NT2/D1 (cell line): ENCODE data around the gene HPF1.
"Not testable (repeated sequence)": the region's sequence is repeated elsewhere in the genome, so short reads cannot be mapped to it uniquely, and the experiment has no call there.

ENCODE experiments used
- DNase-seq: peaks from one replicate; pipeline ENCODE4 v3.0.0-alpha.2; 2011; ENCODE audit warnings: low read depth, low spot score
- H3K27me3 ChIP-seq: 2 replicates; pipeline ENCODE4 v1.6.0; 2011; ENCODE audit warnings: mild to moderate bottlenecking; ENCODE audit not compliant: insufficient read length, insufficient read depth
- H3K36me3 ChIP-seq: 2 replicates; pipeline ENCODE4 v1.6.1; 2011; ENCODE audit warnings: mild to moderate bottlenecking, low read length, mixed read lengths; ENCODE audit not compliant: insufficient read depth, insufficient read length
- H3K4me1 ChIP-seq: 2 replicates; pipeline ENCODE4 v1.5.1; 2011; ENCODE audit not compliant: insufficient read depth, insufficient read length
- H3K4me3 ChIP-seq: 2 replicates; pipeline ENCODE4 v1.5.1; 2011; ENCODE audit warnings: low read depth; ENCODE audit not compliant: insufficient read length
- H3K9ac ChIP-seq: 2 replicates; pipeline ENCODE4 v1.6.0; 2011; ENCODE audit warnings: low read depth; ENCODE audit not compliant: insufficient read length
- H3K9me3 ChIP-seq: 2 replicates; pipeline ENCODE4 v1.5.1; 2011; ENCODE audit warnings: mild to moderate bottlenecking, low read length; ENCODE audit not compliant: insufficient read depth
- SUZ12 ChIP-seq: IDR thresholded peaks from 2 replicates; pipeline ENCODE4 v1.6.1; 2011; ENCODE audit not compliant: insufficient read length, insufficient read depth; ENCODE audit errors: extremely low read depth
- YY1 ChIP-seq: IDR thresholded peaks from 2 replicates; pipeline ENCODE4 v1.6.1; 2011; ENCODE audit not compliant: insufficient read length, insufficient read depth
- ZNF274 ChIP-seq: IDR thresholded peaks from 2 replicates; pipeline ENCODE4 v1.6.1; 2011; ENCODE audit warnings: mild to moderate bottlenecking, low read depth, low read length

HPF1 gene

GRCh38 chr4:169757575-169758184 is at the start of gene HPF1:
Gene HPF1, minus strand, starts transcription at chr4:169757944. Its CDS starts 67 bp downstream, at chr4:169757877.
- H3K36me3 ChIP-seq, result peaks cover 6% of the 10 kb centered on the region
- no peaks in the 10 kb centered on the region for H3K9me3 ChIP-seq
- no peaks in the 10 kb centered on the region for H3K27me3 ChIP-seq
- peak; percentile 86 for DNase-seq
- H3K9ac ChIP-seq, result peak within 1 kb of the TSS; percentile 85
- TF ChIP-seq SUZ12, result no peak
- TF ChIP-seq ZNF274, result no peak
- no peak for TF ChIP-seq YY1
- peak within 1 kb of the TSS; percentile 76 for H3K4me3 ChIP-seq
- H3K4me1 ChIP-seq, result no peaks in the 10 kb centered on the region

- not testable (repeated sequence) for H3K36me3 ChIP-seq, DNase-seq, H3K4me3 ChIP-seq, H3K4me1 ChIP-seq, H3K27me3 ChIP-seq, H3K9ac ChIP-seq
- peaks cover 11% of the 10 kb centered on the region; the same call in 1 of the 2 replicates for H3K9me3 ChIP-seq
Measured at GRCh38 chr4:169806770-169807169, 49.0 kb upstream of the HPF1 start.

DNA sequence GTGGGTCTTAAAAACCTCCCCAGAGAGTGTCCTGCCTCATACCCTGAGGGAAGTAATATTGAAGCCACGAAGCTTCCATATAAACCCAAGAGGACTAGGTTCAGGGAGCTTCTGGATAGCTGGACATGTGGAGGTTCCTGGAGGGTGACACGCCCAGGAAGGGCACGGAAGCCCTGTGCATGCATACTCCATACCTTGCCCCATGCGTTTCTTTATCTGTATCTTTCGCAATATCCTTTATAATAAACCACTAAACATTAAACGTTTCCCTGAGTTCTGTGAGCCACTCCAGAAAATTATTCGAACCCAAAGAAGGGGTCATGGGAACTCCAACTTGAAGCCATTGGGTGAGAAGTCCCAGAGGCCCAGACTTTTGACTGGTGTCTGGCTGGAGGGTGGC is 45.7 kb upstream of the HPF1 start:
- Histone ChIP-seq H3K9ac (no peak overlapping the region), H3K27me3 (no peaks in the 10 kb centered on the region), H3K4me1 (no peaks in the 10 kb centered on the region), H3K9me3 (peaks cover 11% of the 10 kb centered on the region; the same call in 1 of the 2 replicates), H3K4me3 (no peak overlapping the region), H3K36me3 (no peaks in the 10 kb centered on the region)
- no peak for TF ChIP-seq YY1
- no peak for TF ChIP-seq ZNF274
- no peak for TF ChIP-seq SUZ12
- DNase-seq, result no peak

DNA sequence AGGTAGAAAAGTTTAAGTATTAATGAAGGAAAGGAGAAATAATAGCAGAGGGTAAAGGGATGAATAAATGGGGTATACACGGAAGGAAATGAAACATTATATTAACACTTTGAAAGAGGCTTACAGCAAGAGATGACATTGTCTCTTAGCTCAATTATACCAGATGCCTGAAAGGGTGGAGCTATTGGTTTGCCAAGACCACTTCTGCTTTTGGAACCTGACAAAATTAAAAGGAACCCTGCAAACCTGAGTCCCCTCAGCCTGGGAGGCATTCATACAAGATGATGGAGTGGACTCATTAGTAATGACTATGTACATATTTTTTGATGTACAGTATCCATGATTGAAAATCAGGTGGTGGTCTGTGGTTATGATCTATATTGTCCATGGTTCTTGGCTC is 45.1 kb upstream of the HPF1 start:
- Histone ChIP-seq H3K4me1 (no peaks in the 10 kb centered on the region), H3K36me3 (no peaks in the 10 kb centered on the region)
- no peak for DNase-seq

DNA sequence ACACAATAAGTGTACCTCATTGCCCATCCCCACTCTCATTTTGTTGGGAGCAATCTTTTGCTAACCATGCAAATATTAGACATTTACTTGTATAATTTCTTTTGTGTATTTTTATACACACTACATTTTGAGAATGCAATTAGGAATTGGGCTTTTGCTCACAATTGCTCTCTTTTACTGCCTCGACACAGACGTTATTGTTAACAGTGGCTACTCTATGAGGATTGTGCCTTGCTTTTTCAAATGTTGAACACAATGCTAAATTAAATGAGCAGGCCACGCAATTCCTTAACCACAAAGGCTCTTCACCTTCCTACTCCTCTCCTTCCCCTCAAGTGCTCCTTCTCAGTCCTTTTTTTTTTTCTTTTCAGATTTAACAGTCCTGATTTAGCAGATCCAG is 42.8 kb upstream of the HPF1 start:
- H3K9me3 ChIP-seq, result peaks cover 5% of the 10 kb centered on the region; the same call in 1 of the 2 replicates
- no peak for DNase-seq
- no peak overlapping the region for H3K4me3 ChIP-seq
- H3K27me3 ChIP-seq, result no peaks in the 10 kb centered on the region
- TF ChIP-seq YY1 (no peak), SUZ12 (no peak), ZNF274 (no peak)
- H3K9ac ChIP-seq, result no peak overlapping the region
- no peaks in the 10 kb centered on the region for H3K4me1 ChIP-seq
- no peaks in the 10 kb centered on the region for H3K36me3 ChIP-seq

More for the DNA sequence above, 45.1 kb upstream of the HPF1 start:
- Histone ChIP-seq H3K9me3 (peaks cover 11% of the 10 kb centered on the region; the same call in 1 of the 2 replicates), H3K9ac (no peak overlapping the region), H3K4me3 (no peak overlapping the region), H3K27me3 (no peaks in the 10 kb centered on the region)
- TF ChIP-seq ZNF274, result no peak

DNA sequence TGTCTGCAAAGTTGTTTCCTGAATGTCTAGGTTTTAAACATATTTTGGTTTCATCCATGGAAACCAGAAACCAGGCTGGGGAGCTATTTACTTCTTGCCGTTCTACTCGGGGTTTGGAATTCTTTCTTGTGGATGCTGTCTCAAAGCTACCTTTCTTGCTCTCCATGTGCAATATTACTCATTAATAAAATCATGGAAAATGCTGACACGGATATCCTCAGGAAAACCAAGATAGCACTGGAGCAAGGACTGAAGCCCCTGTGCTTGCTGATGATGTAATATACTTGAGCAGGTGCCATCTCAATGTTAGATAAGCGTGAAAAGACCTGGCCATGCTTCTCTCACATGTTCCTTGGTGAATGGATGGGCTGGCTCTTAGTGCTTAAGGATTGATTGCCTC is 41.5 kb upstream of the HPF1 start:
- Histone ChIP-seq H3K27me3 (no peaks in the 10 kb centered on the region), H3K4me3 (no peak overlapping the region), H3K4me1 (no peaks in the 10 kb centered on the region), H3K36me3 (no peaks in the 10 kb centered on the region), H3K9ac (no peak overlapping the region), H3K9me3 (no peaks in the 10 kb centered on the region)
- no peak for TF ChIP-seq ZNF274
- no peak for TF ChIP-seq YY1
- TF ChIP-seq SUZ12, result no peak
- DNase-seq, result no peak

GRCh38 chr4:169795585-169795984 is 37.8 kb upstream of the HPF1 start:
- no peak overlapping the region for H3K4me3 ChIP-seq

More at GRCh38 chr4:169795585-169795984, 37.8 kb upstream of the HPF1 start:
- Histone ChIP-seq H3K4me1 (no peaks in the 10 kb centered on the region), H3K36me3 (no peaks in the 10 kb centered on the region), H3K27me3 (peaks cover 9% of the 10 kb centered on the region), H3K9me3 (no peaks in the 10 kb centered on the region), H3K9ac (no peak overlapping the region)
- TF ChIP-seq ZNF274 (no peak), YY1 (no peak), SUZ12 (no peak)
- no peak for DNase-seq
